Brain microvascular endothelial cell (primary cell): ENCODE data around the gene ZNF526.

Source experiments
- DNase-seq: peaks from one replicate; pipeline ENCODE4 v3.0.0-alpha.2; 2020
- H3K27ac ChIP-seq: fragments of 250-450 bp; sonication (Bioruptor Pico); 2 replicates; pipeline ENCODE4 v1.5.1; 2020; ENCODE audit warnings: mild to moderate bottlenecking, moderate library complexity
- H3K27me3 ChIP-seq: fragments of 250-450 bp; sonication (Bioruptor Pico); replicated peaks from 2 replicates; pipeline ENCODE4 v1.5.1; 2020; ENCODE audit warnings: mild to moderate bottlenecking
- H3K36me3 ChIP-seq: fragments of 250-450 bp; sonication (Bioruptor Pico); replicated peaks from 2 replicates; pipeline ENCODE4 v1.5.1; 2020; ENCODE audit warnings: mild to moderate bottlenecking
- H3K4me3 ChIP-seq: 2 replicates; pipeline ENCODE4 v1.5.1; 2011; ENCODE audit warnings: low read depth, mild to moderate bottlenecking, control low read depth, low read length, moderate library complexity
- in situ Hi-C: cut with HindIII; loops from 2 replicates; pipeline ENCODE4 v1.10.0; 2017; ENCODE audit warnings: low sequenced_read_pairs, low pct_ligation_motif_present
- TF ChIP-seq, protein P1 (sequence below): IDR thresholded peaks from 2 replicates; pipeline ENCODE4 v1.5.1; 2011; ENCODE audit warnings: low read depth, mild to moderate bottlenecking, moderate library complexity, low read length, control low read depth, inconsistent platforms; ENCODE audit errors: missing control alignments

Gene ZNF526

DNA sequence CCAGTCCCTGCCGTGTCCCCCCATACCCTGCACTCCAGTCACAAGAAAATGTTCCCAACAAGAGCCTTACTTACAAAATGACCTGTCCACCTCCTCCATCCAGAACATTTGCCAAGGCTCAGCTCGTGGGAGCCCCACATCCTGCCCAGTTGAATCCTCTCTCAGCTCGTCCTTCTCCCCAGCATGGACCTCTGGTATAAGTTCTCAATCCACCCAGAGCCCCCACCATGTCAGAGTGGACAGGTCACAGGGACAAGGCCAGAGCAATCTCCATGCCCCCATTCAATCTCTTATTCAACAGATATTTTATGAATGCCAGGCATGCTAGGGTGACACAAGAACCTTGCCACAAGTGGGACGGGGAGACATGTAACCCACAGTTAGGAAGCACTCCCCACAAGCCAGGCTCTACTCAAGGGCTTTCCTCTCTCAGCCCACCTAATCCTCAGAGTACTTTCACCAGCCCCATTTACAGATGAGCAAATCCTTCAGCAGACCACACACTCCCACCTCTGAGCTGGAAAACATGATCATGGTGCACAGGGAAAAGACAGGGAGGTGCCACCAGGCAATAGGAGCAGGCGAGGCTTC lies 17.7 kb upstream of the ZNF526 start:
- peaks cover 63% of the 10 kb centered on the region for H3K36me3 ChIP-seq
- H3K27me3 ChIP-seq, result no peaks in the 10 kb centered on the region
- no peak for DNase-seq
- H3K27ac ChIP-seq, result no peak overlapping the region
- TF ChIP-seq, protein P1, sequence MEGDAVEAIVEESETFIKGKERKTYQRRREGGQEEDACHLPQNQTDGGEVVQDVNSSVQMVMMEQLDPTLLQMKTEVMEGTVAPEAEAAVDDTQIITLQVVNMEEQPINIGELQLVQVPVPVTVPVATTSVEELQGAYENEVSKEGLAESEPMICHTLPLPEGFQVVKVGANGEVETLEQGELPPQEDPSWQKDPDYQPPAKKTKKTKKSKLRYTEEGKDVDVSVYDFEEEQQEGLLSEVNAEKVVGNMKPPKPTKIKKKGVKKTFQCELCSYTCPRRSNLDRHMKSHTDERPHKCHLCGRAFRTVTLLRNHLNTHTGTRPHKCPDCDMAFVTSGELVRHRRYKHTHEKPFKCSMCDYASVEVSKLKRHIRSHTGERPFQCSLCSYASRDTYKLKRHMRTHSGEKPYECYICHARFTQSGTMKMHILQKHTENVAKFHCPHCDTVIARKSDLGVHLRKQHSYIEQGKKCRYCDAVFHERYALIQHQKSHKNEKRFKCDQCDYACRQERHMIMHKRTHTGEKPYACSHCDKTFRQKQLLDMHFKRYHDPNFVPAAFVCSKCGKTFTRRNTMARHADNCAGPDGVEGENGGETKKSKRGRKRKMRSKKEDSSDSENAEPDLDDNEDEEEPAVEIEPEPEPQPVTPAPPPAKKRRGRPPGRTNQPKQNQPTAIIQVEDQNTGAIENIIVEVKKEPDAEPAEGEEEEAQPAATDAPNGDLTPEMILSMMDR, result no peak
- H3K4me3 ChIP-seq, result no peak overlapping the region
- in situ Hi-C loops, result no loop called here

DNA sequence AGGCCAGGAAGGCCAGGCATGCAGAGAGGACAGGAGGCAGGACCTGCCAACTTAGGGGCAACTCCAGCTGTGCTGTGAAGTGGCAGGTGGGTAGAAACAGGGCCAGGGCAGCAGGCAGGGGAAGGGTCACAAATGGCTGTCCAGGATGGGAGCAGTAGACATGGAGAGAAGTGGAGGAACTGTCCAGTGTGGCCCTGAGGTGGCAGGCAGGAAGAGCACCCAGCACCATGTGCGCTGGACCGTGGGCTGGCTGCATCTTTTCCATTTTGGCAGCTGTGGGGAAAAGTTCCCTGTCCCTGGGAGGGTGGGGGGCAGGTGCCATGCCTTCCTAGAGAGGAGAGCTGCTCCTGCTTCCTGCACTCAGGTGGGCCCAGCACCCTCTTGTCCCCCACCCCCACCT lies 16.4 kb upstream of the ZNF526 start:
- Histone ChIP-seq H3K27me3 (no peaks in the 10 kb centered on the region), H3K27ac (no peak overlapping the region), H3K4me3 (no peak overlapping the region), H3K36me3 (peaks cover 54% of the 10 kb centered on the region)
- TF ChIP-seq, protein P1, result no peak
- DNase-seq, result no peak
- in situ Hi-C loops, result no loop called here

DNA sequence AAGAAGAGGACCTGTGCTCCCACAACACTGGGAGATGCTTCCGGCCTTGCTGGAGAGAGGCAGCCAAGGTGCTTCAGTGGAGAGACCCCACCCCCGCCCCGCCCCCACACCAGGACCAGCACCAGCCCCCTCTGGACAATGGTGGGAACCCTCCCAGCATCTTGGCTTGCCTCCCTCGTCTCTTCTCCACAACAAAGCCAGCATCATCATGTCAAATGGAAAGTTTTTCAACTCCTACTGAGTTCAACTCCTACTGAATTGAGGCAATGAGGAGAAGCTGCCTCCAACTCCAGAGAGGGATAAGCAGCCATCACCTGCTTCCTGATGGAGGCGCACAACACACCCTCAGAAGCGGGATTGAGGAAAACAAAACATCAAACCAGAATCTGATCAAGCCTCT lies 15.4 kb upstream of the ZNF526 start:
- in situ Hi-C loops, result no loop called here
- DNase-seq, result no peak
- Histone ChIP-seq H3K36me3 (peaks cover 54% of the 10 kb centered on the region), H3K4me3 (no peak overlapping the region), H3K27me3 (no peaks in the 10 kb centered on the region), H3K27ac (no peak overlapping the region)
- TF ChIP-seq, protein P1, result no peak

DNA sequence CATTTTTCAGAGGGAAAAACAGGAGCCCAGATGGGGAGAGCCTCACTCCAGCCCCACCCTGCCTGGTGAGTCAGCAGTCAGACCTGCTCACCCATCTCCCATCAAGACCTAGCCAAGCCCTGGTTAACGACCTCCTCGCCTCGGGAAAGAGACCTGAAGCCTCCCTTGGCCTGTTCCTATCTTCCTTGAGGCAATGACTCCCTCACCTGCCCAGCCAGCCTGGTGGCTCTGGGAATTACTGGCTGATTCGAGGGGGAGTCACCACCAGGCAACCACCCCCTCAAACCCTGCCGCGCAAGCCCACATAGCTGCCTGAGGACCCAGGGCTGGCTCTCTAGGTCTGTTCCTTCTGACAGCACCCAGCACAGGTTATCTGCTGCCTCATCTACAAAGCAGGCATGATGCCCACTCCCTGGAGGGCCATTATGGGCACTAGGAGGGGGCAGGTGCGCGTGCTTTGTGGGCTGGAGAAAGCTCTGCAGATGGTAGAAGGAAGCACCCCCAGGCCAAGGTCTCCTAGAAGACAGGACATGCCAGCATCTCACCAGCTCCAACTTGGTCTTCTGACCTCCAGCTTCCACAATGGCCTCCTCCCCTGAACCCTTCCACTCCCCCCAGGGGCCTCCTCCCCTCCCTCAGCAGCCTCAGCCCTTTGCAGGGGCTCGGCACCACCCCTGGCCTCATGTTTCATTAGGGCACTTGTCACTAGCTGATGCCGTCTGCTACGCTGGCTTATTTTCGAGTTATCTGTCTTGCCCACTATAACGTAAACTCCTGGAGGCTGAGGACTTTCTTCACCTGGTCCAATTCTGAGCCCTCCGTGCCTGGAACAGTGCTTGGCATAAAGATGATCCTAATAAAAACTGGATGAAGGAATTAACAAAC lies 13.0 kb upstream of the ZNF526 start:
- peaks cover 44% of the 10 kb centered on the region for H3K36me3 ChIP-seq
- peak overlapping the region; percentile 58 for H3K27ac ChIP-seq
- no peak overlapping the region for H3K4me3 ChIP-seq
- H3K27me3 ChIP-seq, result no peaks in the 10 kb centered on the region
- TF ChIP-seq, protein P1, result no peak
- peak; percentile 22 for DNase-seq
- in situ Hi-C loops, result no loop called here

DNA sequence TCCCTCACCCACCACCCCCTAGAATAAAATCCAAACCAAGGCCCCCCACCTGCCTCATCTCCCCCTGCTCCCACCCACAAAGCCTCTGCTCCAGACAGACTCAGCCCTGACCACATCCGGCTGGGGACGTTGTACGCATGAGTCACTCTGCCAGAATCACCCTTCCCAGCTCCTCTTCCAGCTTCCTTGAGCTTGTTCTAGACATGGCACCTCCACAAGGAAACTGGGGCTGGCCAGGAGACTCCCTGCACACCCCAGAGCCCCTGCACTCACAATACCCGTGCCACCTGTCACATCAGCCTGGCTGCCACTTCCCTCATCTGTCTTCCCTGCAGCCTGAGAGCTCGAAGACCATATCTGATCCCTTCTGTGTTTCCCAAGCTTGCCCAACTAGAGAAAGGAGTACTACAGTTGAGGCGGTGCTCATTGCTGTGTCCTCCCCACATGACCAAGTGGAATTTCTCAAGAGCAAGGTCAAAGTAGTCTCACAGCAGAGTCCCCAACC lies 12.3 kb upstream of the ZNF526 start:
- H3K36me3 ChIP-seq, result peaks cover 40% of the 10 kb centered on the region
- in situ Hi-C loops, result no loop called here
- TF ChIP-seq, protein P1, result no peak

More for the DNA sequence above, 12.3 kb upstream of the ZNF526 start:
- Histone ChIP-seq H3K4me3 (no peak overlapping the region), H3K27me3 (no peaks in the 10 kb centered on the region), H3K27ac (peak overlapping the region; percentile 58)
- DNase-seq, result peak; percentile 84
